K562 (cell line): ENCODE results near the gene SLC7A8. TPM values are rescaled to one million over a fixed set of nuclear protein-coding genes. Genes with fewer than 3 reads are reported as not detected.

Source experiments
- ATAC-seq: fragments of 200-7000 bp; cut with Tn5 transposase; 3 replicates; pipeline ENCODE4 v1.9.1; 2020; ENCODE audit warnings: moderate library complexity
- BruUV-seq: library from RNA; stranded (reverse); fragments of 400-500 nt; replicated peaks from 2 replicates; lab custom pipeline; 2021; lab: Mats Ljungman, UMichigan
- CTCF ChIA-PET: fragments of 300-600 bp; formaldehyde crosslinking; extraction: SDS; loops from one replicate; lab custom pipeline; 2021; ENCODE audit warnings: low intra/inter-chr PET ratio; lab: Yijun Ruan, JAX
- POLR2A ChIA-PET: fragments of 300-600, 350-650 bp; sonication (Branson Sonifier 250); formaldehyde crosslinking; extraction: SDS; loops from one replicate; lab custom pipeline; 2021; ENCODE audit warnings: antibody characterized with exemption, inconsistent platforms; lab: Yijun Ruan, JAX
- DNase-seq, 4 experiments: peaks; one replicate each; pipeline versions ENCODE4 v3.0.0 to v3.0.0-alpha.2; 2011 to 2018; ENCODE audit warnings: low spot score in 3 of 4, mixed read lengths in 3 of 4; ENCODE audit errors: extremely low read depth in 1 of 4
- FAIRE-seq: peaks from 2 replicates; lab custom pipeline; 2011; peaks lifted over from hg19 to GRCh38; lab: Jason Lieb, UNC
- H2AFZ ChIP-seq: 2 replicates; pipeline ENCODE4 v1.6.0; 2011; ENCODE audit warnings: low read depth, low read length, control low read depth, inconsistent platforms
- H3K27ac ChIP-seq: fragments of 200-600 bp; 3 replicates; pipeline ENCODE4 v1.8.0; 2011; ENCODE audit warnings: low read depth, mild to moderate bottlenecking, control low read depth, inconsistent platforms, low read length, moderate library complexity, mixed read lengths; ENCODE audit errors: extremely low read depth
- H3K27me3 ChIP-seq, 2 experiments: fragments of 300-600 bp in 1 of 2; 2 replicates in 1 of 2; 3 replicates in 1 of 2; pipeline versions ENCODE4 v1.6.0 to v1.8.0; 2011; ENCODE audit warnings: inconsistent platforms in 2 of 2, low read length in 2 of 2, mild to moderate bottlenecking in 1 of 2, mixed read lengths in 1 of 2, moderate library complexity in 1 of 2; ENCODE audit not compliant: control insufficient read depth in 2 of 2, insufficient read depth in 2 of 2
- H3K36me3 ChIP-seq: fragments of 300-600 bp; 3 replicates; pipeline ENCODE4 v1.8.0; 2011; ENCODE audit warnings: mild to moderate bottlenecking, low read length, inconsistent platforms; ENCODE audit not compliant: control insufficient read depth, insufficient read depth
- H3K4me1 ChIP-seq, 2 experiments: fragments of 200-600 bp in 1 of 2; replicated peaks in 1 of 2; 2 replicates in 1 of 2; 3 replicates in 1 of 2; pipeline versions ENCODE4 v1.5.1 to v1.8.0; 2011; ENCODE audit warnings: inconsistent platforms in 2 of 2, low read length in 2 of 2, mild to moderate bottlenecking in 1 of 2, mixed read lengths in 1 of 2, moderate library complexity in 1 of 2; ENCODE audit not compliant: control insufficient read depth in 2 of 2, insufficient read depth in 2 of 2
- H3K4me2 ChIP-seq: 2 replicates; pipeline ENCODE4 v1.6.1; 2011; ENCODE audit warnings: low read length, control low read depth, inconsistent platforms, mixed read lengths; ENCODE audit not compliant: insufficient read depth
- H3K4me3 ChIP-seq: fragments of 200-600 bp; sonication (generic), shearing (Covaris generic); 2 replicates; pipeline ENCODE4 v1.5.1; 2016; ENCODE audit warnings: control low read depth, inconsistent platforms
- H3K79me2 ChIP-seq: fragments of 200-600 bp; 3 replicates; pipeline ENCODE4 v1.8.0; 2011; ENCODE audit warnings: low read length, inconsistent platforms; ENCODE audit not compliant: control insufficient read depth, insufficient read depth
- H3K9ac ChIP-seq, 2 experiments: 2 replicates each; pipeline versions ENCODE4 v1.6.0 to v1.6.1; 2011; ENCODE audit warnings: low read depth in 2 of 2, low read length in 2 of 2, control low read depth in 1 of 2, inconsistent platforms in 1 of 2, mild to moderate bottlenecking in 1 of 2, mixed read lengths in 1 of 2; ENCODE audit not compliant: insufficient read depth in 1 of 2
- H3K9me1 ChIP-seq: one replicate; pipeline ENCODE4 v1.6.0; 2011; ENCODE audit warnings: inconsistent platforms, mild to moderate bottlenecking, low read length, moderate library complexity; ENCODE audit not compliant: control insufficient read depth, insufficient read depth
- H3K9me3 ChIP-seq: replicated peaks from 2 replicates; pipeline ENCODE4 v1.5.1; 2011; ENCODE audit warnings: low read depth, low read length, inconsistent platforms; ENCODE audit not compliant: control insufficient read depth, insufficient read depth
- H4K20me1 ChIP-seq: replicated peaks from 2 replicates; pipeline ENCODE4 v1.6.1; 2011; ENCODE audit warnings: low read length, inconsistent platforms, mixed read lengths; ENCODE audit not compliant: control insufficient read depth, insufficient read depth
- ZBTB33 ChIP-seq: sonication (generic); formaldehyde crosslinking; IDR thresholded peaks from 2 replicates; pipeline ENCODE4 v1.8.1; 2023; ENCODE audit warnings: mild to moderate bottlenecking, missing genetic modification reagents
- ZNF592 ChIP-seq: fragments of 450-650 bp; IDR thresholded peaks from 2 replicates; pipeline ENCODE4 v1.6.1; 2017; ENCODE audit warnings: antibody characterized with exemption, mild to moderate bottlenecking
- WGBS: fragments of 100-300 bp; shearing (Covaris generic); methylation state at CpG from one replicate; pipeline ENCODE4 v1.1.6; 2016; ENCODE audit warnings: low coverage, mixed read lengths; ENCODE audit not compliant: insufficient coverage; ENCODE audit errors: missing lambda C conversion rate; 5-methylcytosine and 5-hydroxymethylcytosine counted together
- in situ Hi-C: fragments of 300-500 bp; cut with MboI; formaldehyde crosslinking; loops from 4 replicates; pipeline ENCODE4 v1.15.0; 2018; ENCODE audit warnings: inconsistent platforms, mixed read lengths
- intact Hi-C: fragments of 100-400 bp; cut with micrococcal nuclease; formaldehyde crosslinking; loops from 2 replicates; pipeline ENCODE4 v1.14.2; 2022
- polyA plus RNA-seq, 8 experiments: library from polyadenylated mRNA; depleted of rRNA in 4 of 8; stranded (reverse) in 5 of 8; unstranded in 3 of 8; fragments of >200 nt; fragmentation: Nextera tagmentation in 2 of 8; fragmentation: Illumina TruSeq in 1 of 8; extraction: Ambion mirVana in 2 of 8; extraction: Trizol in 1 of 8; gene quantifications; 2 replicates each; pipeline versions ENCODE4 v1.2.1 to v1.2.3, GENCODE V29; 2011 to 2014; ENCODE audit warnings: inconsistent platforms in 1 of 8, missing spikeins in 1 of 8
- total RNA-seq, 7 experiments: library from RNA; depleted of rRNA in 6 of 7; stranded (reverse); fragments of >200 nt in 6 of 7; fragmentation: Illumina TruSeq in 2 of 7; extraction: Trizol in 2 of 7; gene quantifications; 2 replicates each; pipeline versions ENCODE4 v1.2.1 to v1.2.3, GENCODE V29; 2011 to 2021; ENCODE audit warnings: low replicate concordance in 1 of 7

SLC7A8 gene
- total and polyA plus RNA-seq, 9 of the 15 experiments (the other 6 are each of a cell fraction or from before 2014, with no cell fraction given), result 2.0 to 33.0 (median 6.0) TPM

GRCh38 chr14:23079716-23080115 lies 103.7 kb downstream of the SLC7A8 start:
- 0 out of 2 replicates have a peak overlapping the region, but pooled peaks have one; percentile 19 for H3K4me2 ChIP-seq
- H3K36me3 ChIP-seq, result peaks cover 99% of the 10 kb centered on the region
- no peak for FAIRE-seq

More at GRCh38 chr14:23079716-23080115, 103.7 kb downstream of the SLC7A8 start:
- no peaks in the 10 kb centered on the region for H3K9me3 ChIP-seq
- no peak overlapping the region for H3K4me3 ChIP-seq
- POLR2A ChIA-PET, result interaction anchor here (0.6 to 5.1 kb wide), 5 partner anchors 8 to 241 kb away, joined by 3 to 34 read pairs (median 7); partner anchors contain the start of genes ACIN1, C14orf119 and PABPN1
- H3K27ac ChIP-seq, result peak overlapping the region; percentile 71; the same call in 2 of the 3 replicates
- H4K20me1 ChIP-seq, result no peaks in the 10 kb centered on the region
- BruUV-seq, result no TSS peak
- H3K79me2 ChIP-seq, result peaks cover 11% of the 10 kb centered on the region; the same call in 2 of the 3 replicates
- intact Hi-C loops, result loop anchor here (2.0 kb wide), 1 partner anchor 15 kb away; the partner anchor contains the start of genes ACIN1 and C14orf119
- no peak for DNase-seq
- H2AFZ ChIP-seq, result no peak overlapping the region
- in situ Hi-C loops, result no loop called here
- no peak for ATAC-seq
- peaks cover 6 to 28% of the 10 kb centered on the region in 2 experiments; a peak in 3 of 5 replicates for H3K4me1 ChIP-seq
- CTCF ChIA-PET, result no interaction called here
- H3K9ac ChIP-seq, result peak overlapping the region; percentile 4 to 64; a peak in 2 of 4 replicates
- no peaks in the 10 kb centered on the region for H3K27me3 ChIP-seq
- WGBS, result 61% methylated on average over 2 of the region's 2 CpGs
- TF ChIP-seq ZNF592 (peak; percentile 45), ZBTB33 (CRISPR knock-in tag) (no peak)
- no peaks in the 10 kb centered on the region for H3K9me1 ChIP-seq
